Parathyroid adenoma (tissue), 2 donors: Measurements from ENCODE around the gene HS6ST3.

ENCODE experiments used
- H2AFZ ChIP-seq: fragments of 300-600 bp; sonication (generic); one replicate; pipeline ENCODE4 v1.7.0; 2017; ENCODE audit warnings: antibody characterized with exemption, mild to moderate bottlenecking
- H3K27ac ChIP-seq: fragments of 300-600 bp; sonication (generic); one replicate; pipeline ENCODE4 v1.7.0; 2017
- H3K27me3 ChIP-seq: fragments of 300-600 bp; sonication (generic); one replicate; pipeline ENCODE4 v1.7.0; 2017; ENCODE audit warnings: low read length; ENCODE audit not compliant: control insufficient read depth, insufficient read depth
- H3K36me3 ChIP-seq: fragments of 300-600 bp; sonication (generic); one replicate; pipeline ENCODE4 v1.7.0; 2017; ENCODE audit warnings: low read length; ENCODE audit not compliant: control insufficient read depth, insufficient read depth
- H3K4me1 ChIP-seq: fragments of 300-600 bp; sonication (generic); one replicate; pipeline ENCODE4 v1.7.0; 2017; ENCODE audit warnings: control low read depth
- H3K4me2 ChIP-seq: fragments of 300-600 bp; sonication (generic); one replicate; pipeline ENCODE4 v1.7.0; 2017; ENCODE audit warnings: low read length
- H3K4me3 ChIP-seq: fragments of 300-600 bp; sonication (generic); one replicate; pipeline ENCODE4 v1.7.0; 2017; ENCODE audit warnings: low read depth, low read length
- H3K79me2 ChIP-seq: fragments of 300-600 bp; sonication (generic); one replicate; pipeline ENCODE4 v1.7.0; 2017; ENCODE audit warnings: control low read depth
- H3K9ac ChIP-seq: fragments of 300-600 bp; sonication (generic); one replicate; pipeline ENCODE4 v1.7.0; 2017; ENCODE audit warnings: mild to moderate bottlenecking
- H3K9me3 ChIP-seq: fragments of 300-600 bp; sonication (generic); one replicate; pipeline ENCODE4 v1.7.0; 2017; ENCODE audit warnings: low read length; ENCODE audit not compliant: control insufficient read depth
- TF ChIP-seq, protein P1 (sequence below): fragments of 300-600 bp; sonication (generic); IDR thresholded peaks from one replicate; pipeline ENCODE4 v1.7.0; 2017; ENCODE audit warnings: antibody characterized with exemption, mild to moderate bottlenecking
- donor health status: primary hyperparathyroidism.

Gene HS6ST3

DNA sequence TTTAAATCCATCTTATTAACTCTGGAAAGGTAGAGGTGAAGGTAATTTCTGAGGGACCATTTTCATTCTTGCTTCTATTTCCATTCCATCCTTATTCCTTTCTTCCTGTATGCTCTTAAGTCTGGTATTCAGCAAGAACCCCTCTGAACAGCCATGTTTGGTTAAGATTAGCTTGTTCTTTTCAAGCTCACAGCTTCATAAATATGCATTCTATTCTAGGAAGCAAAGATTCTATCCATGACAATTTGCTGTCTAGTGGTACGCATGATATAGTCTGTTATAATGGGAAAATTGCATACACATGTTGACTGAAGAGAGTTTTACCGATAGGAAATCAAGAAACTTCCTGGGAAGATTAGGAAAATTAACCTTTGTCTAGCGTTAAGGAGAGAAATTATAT, 218.7 kb downstream of the HS6ST3 start:
- Histone ChIP-seq H2AFZ (no peak overlapping the region), H3K27me3 (no peaks in the 10 kb centered on the region), H3K9me3 (no peaks in the 10 kb centered on the region), H3K4me1 (no peaks in the 10 kb centered on the region), H3K4me3 (no peak overlapping the region), H3K79me2 (no peaks in the 10 kb centered on the region), H3K36me3 (no peaks in the 10 kb centered on the region), H3K4me2 (no peak overlapping the region), H3K9ac (no peak overlapping the region), H3K27ac (no peak overlapping the region)
- TF ChIP-seq, protein P1, sequence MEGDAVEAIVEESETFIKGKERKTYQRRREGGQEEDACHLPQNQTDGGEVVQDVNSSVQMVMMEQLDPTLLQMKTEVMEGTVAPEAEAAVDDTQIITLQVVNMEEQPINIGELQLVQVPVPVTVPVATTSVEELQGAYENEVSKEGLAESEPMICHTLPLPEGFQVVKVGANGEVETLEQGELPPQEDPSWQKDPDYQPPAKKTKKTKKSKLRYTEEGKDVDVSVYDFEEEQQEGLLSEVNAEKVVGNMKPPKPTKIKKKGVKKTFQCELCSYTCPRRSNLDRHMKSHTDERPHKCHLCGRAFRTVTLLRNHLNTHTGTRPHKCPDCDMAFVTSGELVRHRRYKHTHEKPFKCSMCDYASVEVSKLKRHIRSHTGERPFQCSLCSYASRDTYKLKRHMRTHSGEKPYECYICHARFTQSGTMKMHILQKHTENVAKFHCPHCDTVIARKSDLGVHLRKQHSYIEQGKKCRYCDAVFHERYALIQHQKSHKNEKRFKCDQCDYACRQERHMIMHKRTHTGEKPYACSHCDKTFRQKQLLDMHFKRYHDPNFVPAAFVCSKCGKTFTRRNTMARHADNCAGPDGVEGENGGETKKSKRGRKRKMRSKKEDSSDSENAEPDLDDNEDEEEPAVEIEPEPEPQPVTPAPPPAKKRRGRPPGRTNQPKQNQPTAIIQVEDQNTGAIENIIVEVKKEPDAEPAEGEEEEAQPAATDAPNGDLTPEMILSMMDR, result no peak

- Histone ChIP-seq H3K27ac (no peak overlapping the region), H3K36me3 (no peaks in the 10 kb centered on the region), H3K4me1 (no peaks in the 10 kb centered on the region), H3K27me3 (no peaks in the 10 kb centered on the region), H3K4me3 (no peak overlapping the region), H3K79me2 (no peaks in the 10 kb centered on the region), H3K9ac (no peak overlapping the region), H3K4me2 (no peak overlapping the region), H3K9me3 (no peaks in the 10 kb centered on the region), H2AFZ (no peak overlapping the region)
- TF ChIP-seq, protein P1, result no peak
These were observed 225.1 kb downstream of the HS6ST3 start for GRCh38 chr13:96314974-96315373.

DNA sequence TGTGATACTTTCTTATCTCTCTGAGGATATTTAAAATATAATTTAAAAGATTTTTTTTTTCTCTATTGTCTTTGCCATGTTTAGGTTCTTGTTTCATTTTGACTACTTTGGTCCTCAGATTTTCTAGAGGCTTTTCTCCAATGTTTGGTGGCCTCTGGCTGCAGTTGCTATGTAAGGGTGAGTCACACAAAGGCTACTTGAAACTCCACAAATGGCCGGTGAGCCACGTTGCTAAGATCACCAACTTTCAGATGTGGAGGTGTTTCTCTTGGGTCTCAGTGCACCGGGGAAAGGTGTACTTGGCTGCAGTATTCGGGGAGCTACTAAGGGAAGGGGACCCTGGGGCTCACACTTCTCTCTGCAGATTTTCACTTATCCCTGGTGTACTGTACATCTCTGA, 248.1 kb downstream of the HS6ST3 start:
- H3K36me3 ChIP-seq, result no peaks in the 10 kb centered on the region
- no peak overlapping the region for H2AFZ ChIP-seq
- H3K79me2 ChIP-seq, result no peaks in the 10 kb centered on the region
- H3K4me2 ChIP-seq, result no peak overlapping the region
- no peak overlapping the region for H3K27ac ChIP-seq
- H3K4me1 ChIP-seq, result no peaks in the 10 kb centered on the region
- H3K9me3 ChIP-seq, result no peaks in the 10 kb centered on the region
- H3K27me3 ChIP-seq, result no peaks in the 10 kb centered on the region
- no peak overlapping the region for H3K4me3 ChIP-seq
- H3K9ac ChIP-seq, result no peak overlapping the region
- TF ChIP-seq, protein P1, result no peak

DNA sequence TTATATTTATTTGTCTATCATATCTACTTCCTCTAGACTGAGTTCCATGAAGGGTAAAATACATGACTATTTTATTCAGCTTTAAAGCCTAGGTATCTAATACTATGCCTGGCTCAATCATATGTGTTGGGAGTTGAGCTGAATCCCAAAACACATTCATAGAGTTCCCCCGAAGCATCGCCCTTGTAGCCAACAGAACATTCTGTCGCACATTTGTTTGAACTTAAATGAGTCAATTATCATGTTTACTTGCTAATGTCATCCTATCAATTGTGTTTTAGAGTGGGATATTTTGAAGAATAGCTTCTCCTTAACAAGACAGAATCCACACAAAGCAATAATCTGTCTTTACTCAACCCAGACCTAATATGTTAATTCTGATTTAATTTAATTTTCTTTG, 252.4 kb downstream of the HS6ST3 start:
- Histone ChIP-seq H3K36me3 (no peaks in the 10 kb centered on the region), H3K27ac (no peak overlapping the region), H3K4me1 (no peaks in the 10 kb centered on the region), H2AFZ (no peak overlapping the region), H3K79me2 (no peaks in the 10 kb centered on the region), H3K9me3 (no peaks in the 10 kb centered on the region), H3K9ac (no peak overlapping the region), H3K4me2 (no peak overlapping the region), H3K4me3 (no peak overlapping the region), H3K27me3 (no peaks in the 10 kb centered on the region)
- TF ChIP-seq, protein P1, result no peak

DNA sequence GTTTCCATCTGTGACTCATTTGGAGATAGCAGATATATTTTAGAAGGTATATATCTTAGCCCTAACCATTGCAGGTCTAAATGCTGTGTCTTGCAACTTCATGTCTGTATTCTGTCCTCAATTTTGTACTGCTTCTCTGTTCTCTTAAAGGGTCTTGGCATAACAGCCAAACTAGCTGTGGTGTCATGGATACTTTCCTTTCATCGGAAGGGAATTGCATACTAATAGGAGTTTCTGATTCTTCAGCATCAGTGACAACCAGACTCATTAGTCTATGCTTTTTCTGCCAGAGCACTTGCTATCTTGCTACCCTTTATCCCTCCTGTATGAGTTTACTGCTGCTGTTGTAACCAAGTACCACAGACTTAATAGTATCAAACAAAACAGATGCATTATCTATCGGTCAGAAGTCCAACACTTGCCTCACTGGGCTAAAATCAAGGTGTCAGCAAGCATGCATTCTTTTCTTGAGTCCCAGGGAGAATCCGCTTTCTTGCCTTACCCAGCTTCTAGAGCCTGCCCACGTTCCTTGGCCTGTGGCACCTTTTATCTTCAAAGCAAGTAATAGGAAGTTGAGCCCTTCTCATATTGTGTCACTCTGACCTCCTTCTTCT, 253.1 kb downstream of the HS6ST3 start:
- Histone ChIP-seq H3K36me3 (no peaks in the 10 kb centered on the region), H3K9ac (no peak overlapping the region), H3K4me2 (no peak overlapping the region), H3K9me3 (no peaks in the 10 kb centered on the region), H3K27ac (no peak overlapping the region), H3K79me2 (no peaks in the 10 kb centered on the region), H3K27me3 (no peaks in the 10 kb centered on the region), H3K4me1 (no peaks in the 10 kb centered on the region), H2AFZ (no peak overlapping the region), H3K4me3 (no peak overlapping the region)
- TF ChIP-seq, protein P1, result no peak
